ENCODE data around the gene CD93. TPM values are rescaled to one million over a fixed set of nuclear protein-coding genes. Genes with fewer than 3 reads are reported as not detected.
A peak's percentile ranks its signal among the peaks of the same experiment; 100 is the strongest.

CD93 gene
- polyA plus RNA-seq, 1 donor from 2014 or later, result not detected

- H3K27ac ChIP-seq (ENCODE audit: low read length), result no peak overlapping the region
- H3K4me2 ChIP-seq (ENCODE audit: low read length), result no peak overlapping the region
- no peaks in the 10 kb centered on the region for H3K79me2 ChIP-seq (replicated peaks; ENCODE audit: insufficient read depth, low read length)
- peaks cover 77% of the 10 kb centered on the region for H3K27me3 ChIP-seq (ENCODE audit: insufficient read depth, low read depth, low read length)
- H3K9me3 ChIP-seq (ENCODE audit: low read length), result no peaks in the 10 kb centered on the region
- H4K20me1 ChIP-seq (ENCODE audit: insufficient read depth), result no peaks in the 10 kb centered on the region
- no peak for TF ChIP-seq POLR2AphosphoS5 (IDR thresholded peaks at IDR 0.05)
- TF ChIP-seq TAF1 (IDR thresholded peaks at IDR 0.05; ENCODE audit: low read depth), result no peak
- peak; percentile 56 for TF ChIP-seq CTCF (IDR thresholded peaks at IDR 0.05; ENCODE audit: poor library complexity, severe bottlenecking)
- TF ChIP-seq MXI1 (conservative IDR thresholded peaks at IDR 0.05; ENCODE audit: poor library complexity, severe bottlenecking), result no peak
- TF ChIP-seq RAD21 (conservative IDR thresholded peaks at IDR 0.05), result no peak
- no peak for TF ChIP-seq EZH2 (IDR thresholded peaks at IDR 0.05; ENCODE audit: borderline replicate concordance, insufficient read depth, low read length, poor library complexity, severe bottlenecking)
- TF ChIP-seq SMC3 (conservative IDR thresholded peaks at IDR 0.05; ENCODE audit: poor library complexity), result peak; percentile 20
- no peak for TF ChIP-seq REST (IDR thresholded peaks at IDR 0.05; ENCODE audit: borderline replicate concordance)
- no peak for TF ChIP-seq EP300 (conservative IDR thresholded peaks at IDR 0.05; ENCODE audit: poor library complexity, severe bottlenecking)
- no peaks in the 10 kb centered on the region for H3K36me3 ChIP-seq (ENCODE audit: insufficient read depth, low read length)
- no peak overlapping the region for H2AFZ ChIP-seq (ENCODE audit: low read depth, low read length)
- no peaks in the 10 kb centered on the region for H3F3A ChIP-seq (ENCODE audit: insufficient read depth, low read length, poor library complexity, severe bottlenecking)
- H3K9me2 ChIP-seq (ENCODE audit: insufficient read depth, low read length), result no peaks in the 10 kb centered on the region
- H3K4me3 ChIP-seq (ENCODE audit: low read length), result peak overlapping the region; percentile 66
- no peak overlapping the region for H3K9ac ChIP-seq (ENCODE audit: low read length)
Measured at GRCh38 chr20:23050847-23051627, 35.1 kb downstream of the CD93 start.

GRCh38 chr20:23050076-23050838, 35.9 kb downstream of the CD93 start:
- TF ChIP-seq EZH2 (IDR thresholded peaks at IDR 0.05; ENCODE audit: borderline replicate concordance, insufficient read depth, low read length, poor library complexity, severe bottlenecking), result peak; percentile 64
- TF ChIP-seq TAF1 (IDR thresholded peaks at IDR 0.05; ENCODE audit: low read depth), result no peak
- no peak for TF ChIP-seq MXI1 (conservative IDR thresholded peaks at IDR 0.05; ENCODE audit: poor library complexity, severe bottlenecking)
- TF ChIP-seq REST (IDR thresholded peaks at IDR 0.05; ENCODE audit: borderline replicate concordance), result no peak
- TF ChIP-seq POLR2AphosphoS5 (IDR thresholded peaks at IDR 0.05), result no peak
- no peaks in the 10 kb centered on the region for H4K20me1 ChIP-seq (ENCODE audit: insufficient read depth)
- no peak overlapping the region for H3K27ac ChIP-seq (ENCODE audit: low read length)
- no peaks in the 10 kb centered on the region for H3F3A ChIP-seq (ENCODE audit: insufficient read depth, low read length, poor library complexity, severe bottlenecking)
- H3K9me2 ChIP-seq (ENCODE audit: insufficient read depth, low read length), result no peaks in the 10 kb centered on the region
- peak overlapping the region; percentile 66 for H3K4me3 ChIP-seq (ENCODE audit: low read length)
- H3K4me2 ChIP-seq (ENCODE audit: low read length), result peak overlapping the region; percentile 35
- no peak overlapping the region for H3K9ac ChIP-seq (ENCODE audit: low read length)
- H3K9me3 ChIP-seq (ENCODE audit: low read length), result no peaks in the 10 kb centered on the region
- H3K36me3 ChIP-seq (ENCODE audit: insufficient read depth, low read length), result no peaks in the 10 kb centered on the region
- H2AFZ ChIP-seq (ENCODE audit: low read depth, low read length), result no peak overlapping the region
- H3K79me2 ChIP-seq (replicated peaks; ENCODE audit: insufficient read depth, low read length), result no peaks in the 10 kb centered on the region
- peaks cover 85% of the 10 kb centered on the region for H3K27me3 ChIP-seq (ENCODE audit: insufficient read depth, low read depth, low read length)

All from neural cell (in vitro differentiated cells).